Activated effector memory CD4-positive, alpha-beta T cell treated with anti-CD3 and anti-CD28 coated beads, Interleukin-2, amount 50 U/mL, for 16 hours (primary cell): ENCODE results near the gene DIP2C.
"Not testable (repeated sequence)": the region's sequence is repeated elsewhere in the genome, so short reads cannot be mapped to it uniquely, and the experiment has no call there.

Experiments used
- DNase-seq: peaks from one replicate; pipeline ENCODE4 v3.0.0-alpha.2; 2020

The DIP2C gene

DNA sequence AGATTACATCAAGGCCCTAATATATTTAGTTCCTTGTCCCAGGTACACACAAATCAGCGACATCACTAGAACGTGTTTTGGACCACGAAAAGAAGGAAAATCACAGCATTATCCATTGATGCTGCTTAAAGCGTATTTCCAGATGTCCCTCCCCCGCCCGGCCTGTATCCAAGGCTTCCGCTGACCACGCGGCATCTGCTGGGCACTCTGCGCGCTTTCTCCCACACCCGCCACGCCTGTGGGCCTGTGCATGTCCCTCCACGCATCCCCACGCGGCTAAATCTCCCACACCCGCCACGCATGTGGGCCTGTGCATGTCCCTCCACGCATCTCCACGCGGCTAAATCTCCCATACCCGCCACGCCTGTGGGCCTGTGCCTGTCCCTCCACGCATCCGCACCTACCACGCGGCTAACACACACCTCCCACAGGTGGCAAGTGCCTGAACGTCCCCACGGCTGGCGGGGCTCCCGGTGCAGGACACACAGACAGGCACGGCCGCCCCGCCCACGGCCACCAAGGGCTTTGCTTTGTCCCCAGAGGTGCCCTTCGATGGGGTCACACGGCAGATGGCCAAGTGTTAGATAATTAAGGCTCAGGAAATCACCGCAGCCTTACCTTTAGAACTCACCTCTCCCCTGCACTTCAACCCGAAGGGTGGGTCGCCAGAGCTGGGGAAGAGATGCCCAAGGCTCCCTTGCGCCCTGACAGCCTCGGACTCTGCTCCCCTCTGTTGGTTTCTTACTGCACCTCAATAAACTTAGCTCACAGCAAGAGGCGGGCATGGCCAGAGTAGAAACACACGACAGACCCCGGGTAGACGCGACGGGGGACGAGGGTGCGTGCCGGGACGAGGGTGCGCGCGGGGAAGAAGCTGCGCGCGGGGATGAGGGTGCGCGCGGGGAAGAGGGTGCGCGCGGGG, 49.5 kb downstream of the DIP2C start:
- peak; percentile 55 for DNase-seq

DNA sequence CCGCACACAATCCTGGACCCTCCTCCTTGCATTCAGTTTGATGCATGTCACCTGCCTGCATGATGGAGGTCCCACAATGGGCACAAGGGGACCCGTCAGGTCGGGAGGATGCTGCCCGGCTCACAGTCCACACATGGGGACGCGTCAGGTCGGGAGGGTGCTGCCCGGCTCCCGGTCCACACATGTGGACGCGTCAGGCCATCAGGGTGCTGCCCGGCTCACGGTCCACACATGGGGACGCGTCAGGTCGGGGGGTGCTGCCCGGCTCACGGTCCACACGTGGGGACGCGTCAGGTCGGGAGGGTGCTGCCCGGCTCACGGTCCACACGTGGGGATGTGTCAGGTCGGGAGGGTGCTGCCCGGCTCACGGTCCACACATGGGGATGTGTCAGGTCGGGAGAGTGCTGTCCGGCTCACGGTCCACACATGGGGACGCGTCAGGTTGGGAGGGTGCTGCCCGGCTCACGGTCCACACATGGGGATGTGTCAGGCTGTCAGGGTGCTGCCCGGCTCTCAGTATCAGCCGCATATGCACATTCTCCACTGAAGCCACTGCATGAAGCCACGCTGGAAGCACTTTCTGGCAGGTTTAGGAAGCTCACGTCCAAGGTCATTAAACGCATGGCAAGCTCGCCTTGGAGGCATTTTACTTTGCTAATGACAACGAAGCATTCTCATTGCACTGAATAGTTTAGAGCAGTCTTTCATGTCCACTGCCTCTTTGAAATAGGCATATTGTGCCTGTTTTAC, 50.3 kb downstream of the DIP2C start:
- DNase-seq: peak; percentile 41

DNA sequence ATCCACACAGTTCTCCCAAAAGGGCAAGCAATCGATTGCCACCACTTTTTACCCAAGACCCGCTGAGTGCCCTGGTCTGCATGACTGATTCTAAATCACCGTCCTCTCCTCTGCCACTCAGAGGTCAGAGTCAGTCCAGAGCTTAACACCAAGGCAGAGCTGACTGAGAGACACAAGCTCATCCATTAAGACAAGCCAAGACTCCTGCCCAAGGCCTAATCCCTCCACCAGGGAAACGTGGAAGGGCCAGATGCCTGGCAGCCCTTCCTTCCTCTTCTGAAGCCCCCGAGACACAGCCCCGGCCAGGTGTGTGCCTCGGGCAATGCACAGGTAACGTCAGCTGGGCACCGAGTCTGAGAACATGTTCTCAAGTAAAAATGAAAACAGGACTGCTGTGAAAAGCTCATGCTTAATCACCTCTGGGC, 51.7 kb downstream of the DIP2C start:
- DNase-seq: peak; percentile 28

DNA sequence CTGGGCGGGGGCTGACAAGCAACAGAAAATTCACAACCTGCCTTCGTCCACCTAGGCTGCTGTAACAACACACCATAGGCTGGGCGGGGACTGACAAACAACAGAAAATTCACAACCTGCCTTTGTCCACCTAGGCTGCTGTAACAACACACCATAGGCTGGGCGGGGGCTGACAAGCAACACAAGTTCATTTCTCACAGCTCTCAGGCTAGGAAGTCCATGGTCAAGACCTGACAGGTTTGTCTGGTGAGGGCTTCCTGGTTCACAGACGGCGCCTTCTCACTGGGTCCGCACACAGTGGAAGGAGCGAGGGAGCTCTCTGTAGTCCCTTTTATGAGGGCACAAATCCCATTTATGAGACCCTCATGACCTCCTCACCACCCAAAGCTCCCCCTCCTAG, 52.2 kb downstream of the DIP2C start:
- DNase-seq: peak; percentile 21

GRCh38 chr10:636769-637168, 52.7 kb downstream of the DIP2C start:
- DNase-seq: peak; percentile 14

GRCh38 chr10:636016-636730, 53.3 kb downstream of the DIP2C start:
- DNase-seq: peak; percentile 22

DNA sequence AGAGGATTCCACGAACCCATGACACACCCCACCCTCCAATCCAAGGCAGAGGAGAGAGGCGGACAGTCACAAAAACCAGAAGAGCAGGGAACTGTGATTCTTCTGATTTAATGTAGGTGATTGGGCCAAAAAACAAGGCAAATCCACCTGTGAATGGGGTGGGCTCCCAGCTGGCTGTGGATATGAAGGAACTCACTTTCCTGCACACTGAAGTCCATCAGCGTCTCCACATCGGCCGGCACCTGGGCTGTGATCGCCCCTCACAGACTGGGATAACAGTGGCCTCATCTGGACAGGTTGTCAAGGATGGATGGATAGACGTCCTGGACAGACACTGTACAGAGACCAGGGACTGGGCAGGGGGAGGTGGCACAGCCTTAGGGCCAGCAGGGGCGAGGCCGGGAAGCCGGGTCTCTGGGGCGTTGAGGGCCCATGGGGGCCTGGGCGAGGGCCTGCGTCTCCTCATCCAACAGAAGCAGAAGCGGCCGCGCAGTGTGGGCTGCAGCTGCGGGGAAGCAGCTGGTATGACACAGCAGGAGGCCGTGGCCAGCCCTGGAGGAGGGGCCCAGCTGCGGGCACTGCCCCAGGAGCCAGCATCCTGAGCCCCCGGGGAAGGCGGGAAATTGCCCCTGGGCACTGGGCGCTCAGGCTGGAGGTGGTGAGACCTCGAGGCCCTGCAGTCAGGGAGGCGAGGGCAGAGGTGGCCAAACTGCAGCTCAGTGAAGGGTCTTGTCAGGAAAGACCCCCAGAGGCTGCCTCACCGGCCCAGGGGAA, 54.2 kb downstream of the DIP2C start:
- peak; percentile 24 for DNase-seq

DNA sequence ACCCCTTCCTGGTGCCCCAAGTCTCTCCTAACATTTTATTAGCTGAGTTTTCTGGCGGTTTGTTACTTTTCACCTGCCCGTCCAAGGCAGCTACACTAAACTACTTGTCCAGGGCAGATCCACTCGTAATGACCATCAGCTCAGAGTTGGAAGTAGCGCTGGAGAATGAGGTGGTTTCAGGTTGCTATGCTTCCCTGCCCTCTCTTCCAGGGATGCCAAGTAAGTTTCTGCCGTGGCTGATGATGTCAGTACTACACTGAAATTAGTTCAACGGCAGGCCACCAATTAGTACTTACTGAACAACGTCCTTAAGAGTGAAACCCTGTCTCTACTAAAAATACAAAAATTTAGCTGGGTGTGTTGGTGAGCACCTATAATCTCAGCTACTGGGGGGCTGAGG, 55.2 kb downstream of the DIP2C start:
- DNase-seq: no peak

GRCh38 chr10:633279-634245, 55.9 kb downstream of the DIP2C start:
- peak; percentile 41 for DNase-seq

GRCh38 chr10:632807-633177, 56.7 kb downstream of the DIP2C start:
- not testable (repeated sequence) for DNase-seq

DNA sequence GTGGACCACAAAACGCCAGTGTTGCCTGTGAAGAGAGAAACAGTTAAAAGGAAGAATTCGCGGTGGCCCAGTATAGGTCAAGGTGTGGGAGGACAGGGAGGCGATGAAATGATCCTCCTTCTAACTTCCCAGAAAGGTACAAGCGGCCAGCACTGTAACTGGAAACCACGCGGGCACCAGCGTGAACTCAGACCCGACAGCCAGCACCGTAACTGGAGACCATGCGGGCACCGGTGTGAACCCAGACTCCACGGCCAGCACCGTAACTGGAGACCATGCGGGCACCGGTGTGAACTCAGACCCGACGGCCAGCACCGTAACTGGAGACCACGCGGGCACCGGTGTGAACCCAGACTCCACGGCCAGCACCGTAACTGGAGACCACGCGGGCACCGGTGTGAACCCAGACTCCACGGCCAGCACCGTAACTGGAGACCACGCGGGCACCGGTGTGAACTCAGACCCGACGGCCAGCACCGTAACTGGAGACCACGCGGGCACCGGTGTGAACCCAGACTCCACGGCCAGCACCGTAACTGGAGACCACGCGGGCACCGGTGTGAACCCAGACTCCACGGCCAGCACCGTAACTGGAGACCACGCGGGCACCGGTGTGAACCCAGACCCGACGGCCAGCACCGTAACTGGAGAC, 57.2 kb downstream of the DIP2C start:
- peak; percentile 3 for DNase-seq

DNA sequence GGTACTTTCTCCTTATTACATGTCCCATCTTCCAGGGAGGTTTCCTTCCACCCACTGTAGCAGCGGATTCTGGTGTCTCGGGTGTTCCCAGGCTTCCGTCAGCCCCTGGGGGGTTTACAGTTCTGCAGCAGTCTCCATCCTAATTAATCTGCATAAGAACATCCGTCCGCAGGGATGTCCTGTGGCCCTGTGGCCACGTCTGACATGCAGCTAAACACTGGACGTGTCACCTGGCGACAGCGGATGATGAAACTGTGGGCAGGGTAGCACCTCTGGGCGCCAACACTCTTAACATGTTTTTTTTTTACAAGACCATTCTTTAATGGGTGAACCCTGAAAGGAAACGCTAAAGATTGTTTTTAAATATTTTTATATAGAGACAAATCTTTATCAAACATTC, 58.2 kb downstream of the DIP2C start:
- DNase-seq: peak; percentile 42

DNA sequence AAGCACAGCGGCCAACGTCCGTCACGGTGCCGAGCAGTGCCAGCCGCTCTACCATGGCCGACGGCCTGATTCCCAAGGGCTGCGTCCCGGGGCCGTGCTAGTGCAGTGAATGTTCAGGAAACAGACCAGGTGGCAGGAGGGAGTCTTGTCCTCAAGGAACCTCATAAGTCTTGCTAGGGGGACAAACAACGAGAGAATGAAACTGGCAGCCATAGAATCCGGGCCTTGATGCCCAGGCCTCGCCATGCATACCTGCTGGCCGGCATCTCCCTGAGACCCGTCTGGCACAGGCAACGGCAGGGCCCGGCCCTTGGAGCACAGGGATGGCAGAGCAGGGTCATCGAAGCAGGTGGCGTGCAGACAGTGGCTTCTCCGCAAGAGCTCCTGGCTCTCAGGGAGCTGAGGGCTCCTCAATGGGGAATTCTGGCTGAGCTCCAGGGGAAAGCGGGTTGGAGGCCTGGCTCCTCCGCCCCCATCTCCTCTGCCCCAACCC, 58.8 kb downstream of the DIP2C start:
- no peak for DNase-seq

DNA sequence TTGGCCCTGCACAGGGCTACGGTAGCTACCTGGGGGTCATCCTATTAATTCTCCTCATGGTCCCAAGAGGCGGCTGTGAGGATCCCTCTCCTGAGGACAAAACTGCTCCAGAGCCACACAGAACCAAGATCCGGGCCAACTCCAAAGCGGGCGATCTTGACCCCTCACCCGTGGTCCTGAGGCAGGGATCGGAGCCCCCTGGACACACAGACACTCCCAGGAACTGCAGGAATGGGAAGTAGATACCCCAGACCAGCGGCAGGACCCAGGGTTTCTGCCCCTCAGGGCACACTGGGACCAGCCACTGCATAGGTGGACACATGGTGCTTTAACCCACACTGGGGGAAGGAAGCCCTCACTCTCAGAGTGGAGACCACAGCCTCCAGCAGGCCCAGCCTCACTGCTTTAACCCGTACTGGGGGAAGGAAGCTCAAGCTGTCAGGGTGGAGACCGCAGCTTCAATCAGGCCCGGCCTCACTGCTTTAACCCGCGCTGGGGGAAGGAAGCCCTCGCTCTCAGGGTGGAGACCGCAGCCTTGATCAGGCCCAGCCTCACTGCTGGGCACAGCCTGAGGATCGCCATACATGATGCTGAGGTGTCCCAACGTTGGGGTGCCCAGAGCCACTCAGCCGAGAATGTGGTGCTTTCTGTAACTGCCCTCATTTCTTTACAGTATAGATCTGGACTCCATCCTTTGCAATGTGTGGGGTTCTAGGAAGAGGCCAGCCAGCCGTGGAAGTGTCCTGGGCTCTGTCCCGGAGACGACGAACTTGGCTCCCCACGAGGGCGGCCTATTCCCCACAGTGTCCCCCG, 60.1 kb downstream of the DIP2C start:
- DNase-seq: no peak

- DNase-seq: no peak
Measured at GRCh38 chr10:628386-629045, 61.0 kb downstream of the DIP2C start.

DNA sequence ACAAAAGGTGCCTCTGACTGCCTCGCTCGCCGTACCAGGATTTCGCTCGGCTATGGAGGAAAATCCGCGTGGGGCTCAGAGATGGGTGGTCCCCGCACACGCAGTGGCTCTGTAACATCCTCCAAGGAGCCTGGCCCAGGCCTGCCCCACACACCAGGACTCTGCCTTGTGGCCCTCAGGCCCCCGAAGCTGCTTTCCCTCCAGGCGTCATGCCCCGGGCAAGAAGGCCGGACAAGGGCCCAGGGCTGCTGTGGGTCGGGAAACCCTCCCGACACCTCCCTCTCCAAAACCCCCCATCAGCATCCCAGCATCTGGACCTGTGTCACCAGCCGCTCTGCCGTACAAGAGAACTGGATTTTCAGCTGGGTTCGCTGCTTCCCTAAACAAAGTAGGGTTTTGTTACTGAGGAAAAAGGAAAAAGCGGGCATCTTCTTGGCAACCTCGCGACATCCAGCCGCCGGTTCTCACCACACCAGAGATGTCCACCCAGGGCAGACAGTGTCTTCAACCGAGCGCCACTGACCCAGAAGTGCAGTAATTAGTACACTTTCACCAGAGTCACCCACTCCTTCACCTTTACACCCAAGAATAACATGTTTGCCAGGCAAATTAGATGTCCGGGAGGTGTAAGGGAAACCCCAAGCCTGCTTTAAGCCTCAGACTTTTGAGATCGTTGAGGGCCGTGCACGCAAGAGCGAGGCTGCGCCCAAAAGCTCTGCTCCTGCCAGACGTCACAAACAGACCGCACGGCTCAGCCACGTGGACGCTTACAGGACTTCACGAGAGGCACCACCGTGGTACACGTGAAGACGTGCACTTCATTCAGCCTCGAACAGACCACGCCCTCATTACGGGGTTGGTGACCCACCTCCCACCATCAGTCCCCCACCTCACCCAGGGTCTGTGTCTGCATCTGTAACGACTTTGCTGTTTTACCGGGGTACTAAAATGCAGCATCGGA, 62.2 kb downstream of the DIP2C start:
- DNase-seq: no peak

GRCh38 chr10:625751-626711, 63.4 kb downstream of the DIP2C start:
- no peak for DNase-seq
